Omental fat pad (tissue), 4 donors: Measurements from ENCODE around the gene MESP1. TPM values are rescaled to one million over a fixed set of nuclear protein-coding genes. Genes with fewer than 3 reads are reported as not detected.

Experiments
- ATAC-seq: fragments of 150-250 bp; one replicate; pipeline ENCODE4 v1.9.1; 2016; ENCODE audit warnings: mild to moderate bottlenecking, moderate library complexity; ENCODE audit not compliant: low FRiP score
- DNase-seq: peaks from one replicate; pipeline ENCODE4 v3.0.0-alpha.2; 2019; ENCODE audit warnings: low spot score
- CTCF ChIP-seq, 3 donors: fragments of 450-650 bp; IDR thresholded peaks; one replicate each; pipeline ENCODE4 v1.5.1; 2016 to 2017; ENCODE audit warnings: antibody characterized with exemption in 3 of 3, mild to moderate bottlenecking in 3 of 3, moderate library complexity in 2 of 3
- total RNA-seq, 4 donors: library from RNA; depleted of rRNA; stranded (reverse); fragments of >200 nt; gene quantifications; one replicate each; pipeline ENCODE4 v1.1.0, GENCODE V29; 2016

MESP1 gene
- total RNA-seq, 4 donors from 2014 or later: 4.0 to 16.2 (median 6.5) TPM

- ATAC-seq (no peak), DNase-seq (no peak)
- TF ChIP-seq CTCF (IDR thresholded peaks at IDR 0.05): no peak
These were observed 5.9 kb downstream of the MESP1 start for GRCh38 chr15:89745131-89745530.

GRCh38 chr15:89743594-89743993, 7.5 kb downstream of the MESP1 start:
- no peak for TF ChIP-seq CTCF (IDR thresholded peaks at IDR 0.05)
- no peak for DNase-seq

GRCh38 chr15:89743011-89743410, 8.0 kb downstream of the MESP1 start:
- no peak for TF ChIP-seq CTCF (IDR thresholded peaks at IDR 0.05)
- ATAC-seq (no peak), DNase-seq (no peak)

More at GRCh38 chr15:89743594-89743993, 7.5 kb downstream of the MESP1 start:
- no peak for ATAC-seq

GRCh38 chr15:89740137-89740536, 10.9 kb downstream of the MESP1 start:
- ATAC-seq: peak; percentile 71
- no peak for DNase-seq
- peak in 2 of 3 donors; percentile 18 to 71 for TF ChIP-seq CTCF (IDR thresholded peaks at IDR 0.05)

GRCh38 chr15:89735773-89736172, 15.3 kb downstream of the MESP1 start:
- DNase-seq: no peak
- no peak for TF ChIP-seq CTCF (IDR thresholded peaks at IDR 0.05)
- ATAC-seq: no peak

- no peak for ATAC-seq
- TF ChIP-seq CTCF (IDR thresholded peaks at IDR 0.05): no peak
These were observed 18.4 kb downstream of the MESP1 start for GRCh38 chr15:89732451-89733172.

GRCh38 chr15:89731275-89731674, 19.8 kb downstream of the MESP1 start:
- no peak for TF ChIP-seq CTCF (IDR thresholded peaks at IDR 0.05)
- DNase-seq (no peak), ATAC-seq (no peak)

More at GRCh38 chr15:89732451-89733172, 18.4 kb downstream of the MESP1 start:
- no peak for DNase-seq
